A172 (cell line): Measurements from ENCODE around the gene MIGA2. TPM values are rescaled to one million over a fixed set of nuclear protein-coding genes. Genes with fewer than 3 reads are reported as not detected.

ENCODE experiments used
- total RNA-seq: library from RNA; depleted of rRNA; stranded (reverse); fragments of >200 nt; shearing (Covaris generic); gene quantifications from 2 replicates; pipeline ENCODE4 v1.2.3, GENCODE V29; 2014; rRNA removed

MIGA2 gene
- total RNA-seq, 1 experiment from 2014 or later, result 28.6 TPM

Other genes starting within 250 kb of the MIGA2 start
- 41.9 and 43.6 TPM in 2 replicates for gene TBC1D13, start 249.4 kb upstream of the MIGA2 start, total RNA-seq
- 57.8 and 65.3 TPM in 2 replicates for gene ENDOG, start 218.1 kb upstream of the MIGA2 start, total RNA-seq
- 28.0 and 36.4 TPM in 2 replicates for gene SPOUT1, start 206.8 kb upstream of the MIGA2 start, total RNA-seq
- gene KYAT1, start 154.7 kb upstream of the MIGA2 start, total RNA-seq, result 15.5 and 19.5 TPM in 2 replicates
- 62.5 and 71.4 TPM in 2 replicates for gene LRRC8A, start 154.5 kb upstream of the MIGA2 start, total RNA-seq
- gene PHYHD1, start 115.6 kb upstream of the MIGA2 start, total RNA-seq, result not detected in 2 replicates
- 56.7 and 57.4 TPM in 2 replicates for gene DOLK, start 89.0 kb upstream of the MIGA2 start, total RNA-seq
- gene NUP188, start 88.9 kb upstream of the MIGA2 start, total RNA-seq, result 57.4 and 76.4 TPM in 2 replicates
- 155 and 156 TPM in 2 replicates for gene SH3GLB2, start 8.3 kb upstream of the MIGA2 start, total RNA-seq
- gene DOLPP1, start 44.5 kb downstream of the MIGA2 start, total RNA-seq, result 20.4 and 22.1 TPM in 2 replicates
- 52.7 and 69.4 TPM in 2 replicates for gene CRAT, start 74.2 kb downstream of the MIGA2 start, total RNA-seq
- 150 and 174 TPM in 2 replicates for gene PTPA, start 74.8 kb downstream of the MIGA2 start, total RNA-seq
- 53.3 and 55.8 TPM in 2 replicates for gene IER5L, start 141.6 kb downstream of the MIGA2 start, total RNA-seq